GM18909 (cell line): Measurements from ENCODE around the gene ABHD17B.

ENCODE experiments used
- ATAC-seq: cut with Tn5 transposase; IDR thresholded peaks from one replicate; pipeline ENCODE4 v1.9.1; 2021; ENCODE audit warnings: mild to moderate bottlenecking; ENCODE audit not compliant: unreplicated experiment, poor library complexity

ABHD17B gene

DNA sequence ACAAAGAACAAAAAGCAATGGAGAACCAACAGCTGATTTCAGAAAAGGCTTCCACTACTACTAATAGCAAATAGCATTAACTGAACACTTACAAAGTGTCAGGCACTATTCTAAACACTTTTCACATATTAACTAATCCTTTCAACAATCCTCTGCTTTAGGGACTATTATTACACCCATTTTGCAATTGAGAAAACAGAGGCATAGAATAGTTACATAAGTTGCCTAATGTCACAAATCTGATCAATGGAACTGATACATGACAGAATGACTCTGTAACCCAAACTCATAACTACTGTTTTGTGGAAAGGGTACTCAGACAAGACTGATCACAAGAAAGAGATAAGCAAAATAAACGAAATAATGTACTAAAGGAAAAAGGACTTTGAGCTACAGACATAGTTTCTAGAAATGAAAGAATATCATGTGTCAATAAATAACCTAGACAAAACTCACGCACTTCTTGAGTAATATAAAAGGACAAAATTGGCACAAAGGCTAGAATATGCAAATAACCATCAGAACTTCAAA, 31.3 kb downstream of the ABHD17B start:
- no peak for ATAC-seq

DNA sequence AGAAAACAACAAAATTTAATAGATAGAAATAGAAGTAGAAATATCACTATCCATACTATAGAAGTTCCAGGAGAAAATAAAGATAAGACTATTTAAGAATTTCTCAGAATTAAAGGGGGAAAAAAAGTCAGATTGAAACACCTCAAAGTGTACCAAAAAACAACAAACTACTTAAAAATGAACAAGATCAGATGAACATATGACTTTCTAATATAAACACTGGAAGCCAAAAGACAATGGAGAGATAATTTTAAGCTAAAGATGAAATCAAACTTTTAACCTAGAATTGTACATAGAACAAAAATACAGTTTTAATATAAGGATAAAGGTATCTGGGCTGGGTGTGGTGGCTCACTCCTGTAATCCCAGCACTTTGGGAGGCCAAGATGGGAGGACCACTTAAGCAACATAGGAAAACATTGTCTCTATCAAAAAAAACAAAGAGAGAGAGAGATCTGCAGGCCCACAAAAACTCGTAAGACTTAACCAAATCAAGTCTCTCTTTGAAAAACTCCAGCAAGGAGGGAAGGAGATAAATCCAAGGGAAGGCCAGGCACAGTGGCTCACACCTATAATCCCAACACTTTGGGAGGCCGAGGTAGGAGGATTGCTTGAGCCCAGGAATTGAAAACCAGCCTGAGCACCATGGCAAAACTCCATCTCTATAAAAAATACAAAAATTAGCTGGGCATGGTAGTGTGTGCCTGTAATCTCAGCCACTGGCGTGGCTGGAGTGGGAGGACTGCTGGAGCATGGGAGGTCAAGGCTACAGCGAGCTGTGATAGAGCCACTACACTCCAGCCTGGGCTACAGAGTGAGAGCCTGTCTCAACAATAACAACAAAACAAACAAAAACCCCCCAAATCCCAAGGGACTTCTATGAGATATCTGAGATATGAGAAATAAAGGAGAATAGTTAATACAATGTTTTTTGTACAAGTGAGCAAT, 32.4 kb downstream of the ABHD17B start:
- no peak for ATAC-seq

- no peak for ATAC-seq
Observed at GRCh38 chr9:71876829-71877228, 34.2 kb downstream of the ABHD17B start.

- ATAC-seq = no peak
Observed at GRCh38 chr9:71876106-71876505, 34.9 kb downstream of the ABHD17B start.

- no peak for ATAC-seq
Observed at GRCh38 chr9:71875345-71875744, 35.6 kb downstream of the ABHD17B start.

DNA sequence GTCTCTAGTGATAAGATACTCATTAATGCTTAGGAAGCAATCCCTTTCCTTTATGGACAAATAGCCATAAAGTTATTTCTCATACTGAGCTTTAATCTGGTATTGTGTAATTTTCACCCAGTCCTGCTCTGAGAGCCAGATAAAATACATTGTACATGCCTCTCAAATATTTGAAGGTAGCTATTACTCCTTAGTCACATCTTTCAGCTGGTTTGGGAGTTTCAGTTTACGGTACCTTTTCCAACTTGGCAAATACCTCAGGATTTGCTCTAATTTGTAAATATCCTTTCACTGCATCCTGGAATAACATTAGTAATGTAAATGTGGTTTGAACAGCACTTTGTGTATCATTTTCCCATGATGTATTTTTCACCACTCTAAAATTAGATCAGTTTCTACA, 47.4 kb downstream of the ABHD17B start:
- ATAC-seq = no peak

GRCh38 chr9:71861618-71862017, 49.4 kb downstream of the ABHD17B start:
- ATAC-seq = no peak

DNA sequence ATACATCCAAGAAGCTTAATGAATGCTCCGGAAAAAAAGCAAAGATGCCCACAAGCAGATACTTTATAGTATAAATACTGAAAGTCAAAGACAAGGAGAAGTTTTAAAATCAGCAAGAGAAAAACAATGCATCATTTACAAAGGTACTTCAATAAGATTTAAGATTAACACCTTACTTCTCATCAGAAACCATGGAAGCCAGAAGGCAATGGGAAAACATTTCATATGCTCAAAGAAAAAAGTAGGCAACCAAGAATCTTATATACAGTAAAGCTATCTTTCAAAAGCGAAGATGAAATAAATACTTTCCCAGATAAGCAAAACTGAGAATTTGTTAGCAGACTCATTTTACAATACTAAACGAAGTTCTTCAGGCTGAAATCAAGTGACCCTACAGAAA, 51.1 kb downstream of the ABHD17B start:
- ATAC-seq = no peak

- peak; percentile 90 for ATAC-seq
Observed at GRCh38 chr9:71858812-71859211, 52.2 kb downstream of the ABHD17B start.

DNA sequence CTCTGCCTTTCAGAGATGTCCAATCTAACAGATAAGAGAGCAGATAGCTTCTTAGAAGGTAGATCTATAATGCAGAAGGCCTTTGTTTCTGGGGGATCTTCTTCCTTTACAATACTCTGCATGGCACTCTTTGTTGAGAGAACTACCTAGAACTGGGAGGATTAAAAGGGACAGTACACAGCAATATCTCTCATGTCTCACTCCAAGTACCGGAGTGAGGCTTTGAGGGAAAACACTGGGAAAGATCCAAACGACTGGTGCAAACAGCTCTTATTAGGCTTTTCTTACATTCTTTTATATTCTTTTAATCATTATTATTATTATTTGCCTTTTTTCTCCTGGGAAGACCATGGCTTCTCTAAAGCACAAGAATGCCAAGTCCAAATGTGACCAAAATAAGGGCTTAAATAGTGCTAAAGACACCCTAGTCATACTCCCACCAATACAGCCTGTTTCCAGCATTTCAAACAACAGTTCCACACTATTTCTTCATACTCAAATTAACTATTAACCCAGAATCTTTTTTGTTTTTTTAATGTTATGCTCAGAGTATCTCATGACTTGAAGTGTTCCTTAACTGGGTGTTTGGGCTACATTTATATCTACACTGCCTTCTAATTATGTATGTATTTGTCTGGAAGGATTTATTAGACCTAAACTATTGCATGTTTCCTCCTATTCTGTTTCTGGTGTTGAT, 52.7 kb downstream of the ABHD17B start:
- ATAC-seq = peak; percentile 4

- ATAC-seq = no peak
Observed at GRCh38 chr9:71857159-71857558, 53.8 kb downstream of the ABHD17B start.

- ATAC-seq = no peak
Observed at GRCh38 chr9:71854811-71855210, 56.2 kb downstream of the ABHD17B start.

DNA sequence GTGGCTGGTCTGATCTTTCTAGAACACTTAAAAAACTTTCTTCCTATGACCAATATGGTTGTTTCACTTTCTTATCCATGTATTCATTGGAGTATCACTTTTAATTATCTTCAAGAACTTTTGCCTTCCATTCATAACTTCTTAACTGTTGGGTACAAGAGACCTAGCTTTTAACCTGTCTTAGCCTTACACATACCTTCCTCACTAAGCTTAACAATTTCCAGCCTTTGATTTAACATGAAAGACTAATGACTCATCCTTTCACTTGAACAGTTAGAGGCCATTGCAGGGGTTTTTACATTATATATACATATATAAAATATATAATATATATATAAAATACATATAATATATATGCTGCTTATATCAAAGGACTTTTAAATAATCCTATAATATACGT, 57.9 kb downstream of the ABHD17B start:
- ATAC-seq = no peak

- ATAC-seq = no peak
Observed at GRCh38 chr9:71850996-71851395, 60.0 kb downstream of the ABHD17B start.

DNA sequence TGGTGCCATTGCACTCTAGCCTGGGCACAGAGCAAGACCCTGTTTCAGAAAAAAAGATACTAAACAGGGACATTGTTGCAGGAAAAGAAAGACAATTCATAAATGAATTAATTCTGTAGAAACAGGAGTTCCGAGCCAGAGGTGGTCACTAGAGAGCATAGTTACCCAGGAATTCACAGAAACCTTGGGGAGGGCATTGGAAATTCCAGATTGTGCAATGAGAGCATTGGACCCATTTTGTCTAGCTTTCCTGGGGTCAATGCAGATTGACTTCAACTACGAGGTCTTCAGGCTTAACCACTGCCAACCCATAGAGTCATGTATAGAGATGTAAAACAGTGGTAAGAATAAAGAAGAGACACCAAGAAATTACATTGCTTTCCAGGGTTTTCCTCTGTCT, 63.1 kb downstream of the ABHD17B start:
- ATAC-seq = no peak

DNA sequence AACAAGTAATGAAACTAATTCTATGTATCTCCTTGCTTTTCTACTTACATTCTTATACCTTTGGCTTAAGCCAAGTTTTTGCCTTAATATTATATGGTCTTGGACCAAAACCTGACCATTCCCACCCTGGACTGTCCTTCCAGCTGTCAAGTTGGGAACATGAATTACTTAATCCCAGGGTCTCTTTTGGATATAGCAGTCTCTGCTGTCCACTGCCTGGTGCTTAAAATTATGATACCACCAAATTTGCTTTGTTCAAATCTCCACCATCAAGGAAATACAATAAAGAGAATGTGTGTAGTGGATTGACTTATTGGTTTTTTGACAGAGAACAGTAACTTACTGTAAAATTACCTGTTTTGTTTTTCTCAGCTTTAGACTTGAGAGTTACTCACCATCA, 66.2 kb downstream of the ABHD17B start:
- no peak for ATAC-seq

DNA sequence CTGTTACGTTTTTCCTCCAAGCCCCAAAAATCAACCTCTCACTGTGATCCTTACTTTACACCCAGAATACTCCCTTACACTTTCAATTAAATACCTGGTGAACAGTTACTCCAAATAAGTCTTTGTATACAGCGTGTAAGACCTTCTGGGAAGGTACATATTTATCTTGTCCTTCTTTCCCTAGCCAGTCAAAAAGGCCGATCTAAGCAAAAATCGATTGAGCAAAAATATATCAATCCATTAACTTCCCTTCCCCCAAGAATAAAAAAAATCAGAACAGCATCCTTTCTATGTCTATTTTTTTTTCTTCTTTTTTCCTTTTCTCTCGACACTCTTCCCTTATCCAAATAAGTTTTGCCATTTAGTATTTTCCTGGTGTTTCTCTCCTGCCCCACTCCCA, 71.3 kb downstream of the ABHD17B start:
- no peak for ATAC-seq

DNA sequence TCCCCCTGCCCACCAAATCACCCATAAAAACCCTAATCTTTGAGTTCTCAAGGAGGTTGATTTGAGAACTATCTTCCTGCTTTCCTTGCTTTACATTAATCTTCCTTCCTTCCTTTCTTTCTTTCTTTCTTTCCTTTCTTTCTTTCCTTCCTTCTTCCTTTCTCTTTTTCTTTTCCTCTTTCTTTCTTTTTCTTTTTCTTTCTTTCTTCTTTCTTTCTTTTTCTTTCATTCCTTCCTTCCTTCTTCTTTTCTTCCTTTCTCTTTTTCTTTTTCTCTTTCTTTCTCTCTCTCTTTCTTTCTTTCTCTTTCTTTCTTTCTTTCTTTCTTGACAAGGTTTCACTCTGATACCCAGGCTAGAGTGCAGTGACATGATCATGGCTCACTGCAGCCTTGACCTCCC, 75.4 kb downstream of the ABHD17B start:
- ATAC-seq = no peak

- no peak for ATAC-seq
Observed at GRCh38 chr9:71830929-71831328, 80.1 kb downstream of the ABHD17B start.

DNA sequence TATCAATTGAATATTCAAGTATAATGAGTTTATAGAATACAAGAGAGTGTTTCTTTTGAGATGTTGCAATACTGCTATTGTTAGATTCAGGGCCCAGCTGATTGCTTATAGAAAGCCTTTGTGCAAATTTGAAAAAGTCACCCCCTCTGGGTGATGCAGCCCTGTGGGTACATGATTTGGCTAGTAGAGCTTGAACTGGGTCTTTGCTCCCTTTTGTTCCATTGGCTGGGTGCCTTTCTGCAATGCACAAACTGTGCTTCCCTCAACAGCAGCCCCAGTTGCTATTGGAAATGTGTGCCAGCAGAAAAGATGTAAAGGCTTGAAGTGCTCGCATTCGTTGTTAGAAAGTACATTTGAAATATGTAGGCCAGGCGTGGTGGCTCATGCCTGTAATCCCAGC, 80.8 kb downstream of the ABHD17B start:
- no peak for ATAC-seq

DNA sequence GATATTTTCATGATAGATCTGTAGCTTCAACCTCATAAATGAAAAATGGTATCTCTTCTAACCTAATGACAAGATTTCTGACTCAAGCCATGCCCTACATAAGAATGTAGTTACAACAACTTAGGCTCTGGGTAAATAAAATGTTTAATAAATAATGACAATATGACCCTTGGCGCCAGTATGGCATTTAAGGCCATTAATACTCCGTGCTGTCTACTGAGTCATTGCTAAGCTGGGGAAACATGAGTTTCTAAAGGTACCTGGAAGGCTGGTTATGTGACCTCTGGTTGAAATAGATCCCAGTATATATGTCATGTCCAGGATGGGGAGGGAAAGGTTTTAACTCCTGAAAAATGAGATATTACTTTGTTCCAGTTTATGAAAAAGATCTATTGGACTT, 84.7 kb downstream of the ABHD17B start:
- ATAC-seq = no peak
